AG08396 (cell line): Measurements from ENCODE around the gene TDRKH.

Experiments used
- DNase-seq: peaks from one replicate; pipeline ENCODE4 v3.0.0; 2012; ENCODE audit warnings: low spot score, mixed read lengths

Gene TDRKH

DNA sequence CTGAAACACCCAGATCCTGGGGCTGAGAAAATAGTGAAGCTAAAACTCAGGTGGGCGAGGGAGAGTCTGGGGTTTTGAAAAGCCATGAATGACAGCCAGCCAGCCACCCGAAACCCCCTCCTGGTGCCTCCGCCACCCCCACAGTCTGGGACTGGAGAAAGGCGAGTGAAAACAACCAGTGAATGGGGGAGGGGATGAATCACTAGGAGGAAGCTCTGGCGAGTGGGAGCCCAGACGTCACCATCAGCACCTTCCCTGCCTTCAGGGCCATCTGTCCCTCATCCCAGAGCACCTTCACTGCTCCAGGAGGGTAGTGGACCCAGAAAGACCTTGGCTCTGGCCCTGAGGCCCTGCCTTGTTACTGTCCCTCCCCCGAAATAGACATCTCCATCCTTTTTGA, 32.1 kb upstream of the TDRKH start:
- no peak for DNase-seq

DNA sequence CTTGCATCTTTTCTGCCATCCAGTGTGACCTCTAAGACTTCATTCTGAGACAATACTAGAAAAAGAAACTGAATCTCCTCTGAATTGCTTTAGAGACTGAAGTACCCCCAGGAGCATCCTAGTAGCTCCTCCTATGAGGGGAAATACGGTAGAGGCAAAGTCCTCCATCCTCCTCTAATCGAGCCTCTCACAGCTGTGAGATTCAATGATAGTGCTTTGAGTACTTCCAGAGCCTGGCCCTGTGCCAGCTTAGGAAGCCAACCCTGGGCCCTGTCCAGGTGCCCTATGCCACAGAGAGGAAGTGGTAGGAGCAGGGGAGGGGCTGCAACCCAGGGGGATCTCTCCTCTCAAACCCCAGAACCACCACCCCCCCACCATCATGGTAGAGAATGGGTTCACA, 30.6 kb upstream of the TDRKH start:
- no peak for DNase-seq

DNA sequence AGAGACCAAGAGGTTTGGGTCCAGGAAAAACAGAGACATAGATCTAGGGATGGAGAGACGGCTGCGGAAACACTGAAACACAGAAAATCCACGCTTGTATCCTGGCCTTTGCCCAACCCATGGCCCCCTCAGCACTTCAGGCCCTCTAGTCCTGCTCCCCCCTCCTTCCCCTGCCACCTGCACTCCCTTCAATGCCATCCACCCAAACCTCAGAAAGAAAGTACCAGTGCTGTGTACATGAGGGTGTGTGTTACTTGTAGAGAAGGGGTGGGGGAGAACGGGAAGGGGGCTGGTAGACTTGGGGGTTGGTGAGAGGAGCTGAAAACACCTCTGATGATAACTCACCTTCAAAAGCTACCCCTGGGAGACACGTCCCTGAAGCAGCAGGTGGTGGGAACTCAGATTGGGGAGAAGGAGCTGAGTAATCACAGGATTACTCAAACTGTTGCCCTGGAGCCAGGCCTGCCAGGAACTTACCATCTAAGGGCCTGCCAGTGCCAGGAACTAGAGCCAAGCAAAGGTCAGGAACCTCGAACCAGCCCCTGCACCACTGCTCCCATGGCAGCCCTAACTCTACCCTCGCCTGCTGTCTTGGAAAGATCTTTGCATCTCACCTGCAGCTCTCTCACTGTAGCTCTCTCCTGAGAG, 29.8 kb upstream of the TDRKH start:
- no peak for DNase-seq

DNA sequence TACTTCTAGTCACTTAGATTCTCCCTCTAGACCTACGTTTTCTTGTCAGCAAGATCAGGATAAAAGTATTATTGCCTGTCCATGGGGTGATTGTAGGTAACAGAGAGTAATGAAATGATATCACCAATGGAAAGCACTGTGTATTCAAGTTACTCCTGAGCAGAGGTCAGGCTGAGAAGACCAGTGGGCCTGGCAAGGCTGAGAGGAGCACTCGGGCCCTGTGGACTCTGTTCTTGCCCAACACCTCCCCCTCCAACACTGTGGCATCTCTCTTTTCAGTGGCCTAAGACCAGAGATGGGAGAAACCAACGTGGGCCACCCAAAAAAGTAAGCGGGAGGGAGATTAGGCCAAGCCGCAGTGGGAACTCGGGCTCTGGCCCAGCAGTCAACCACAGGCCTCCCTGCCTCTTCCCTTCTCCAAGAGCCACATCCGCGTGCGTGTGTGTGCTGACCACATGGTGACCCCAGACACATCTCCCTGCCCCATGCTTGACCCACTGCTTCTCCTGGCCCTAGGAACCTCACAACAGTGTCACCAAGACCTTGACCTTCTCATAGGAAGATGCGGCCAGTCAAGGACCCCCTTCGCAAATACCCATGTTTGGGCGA, 29.0 kb upstream of the TDRKH start:
- no peak for DNase-seq

DNA sequence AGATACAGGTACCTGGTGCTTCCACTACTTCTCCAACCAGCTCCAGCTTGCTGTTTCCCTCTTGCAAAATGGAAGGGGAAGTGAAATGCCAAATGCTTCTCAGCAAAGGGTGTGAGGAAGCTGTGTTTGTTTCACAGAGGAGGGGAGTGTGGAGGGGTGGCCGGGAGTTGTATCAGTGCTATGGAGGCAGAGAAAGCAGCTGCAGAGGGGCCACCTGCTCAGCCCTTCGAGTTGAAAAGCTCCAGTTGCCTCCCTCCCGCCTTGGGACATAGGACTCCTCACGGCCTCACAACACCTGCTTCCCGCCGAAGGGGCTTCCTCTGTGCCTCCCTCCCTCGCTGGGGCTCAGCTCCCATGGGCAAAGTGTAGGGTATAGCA, 27.0 kb upstream of the TDRKH start:
- DNase-seq, result no peak

DNA sequence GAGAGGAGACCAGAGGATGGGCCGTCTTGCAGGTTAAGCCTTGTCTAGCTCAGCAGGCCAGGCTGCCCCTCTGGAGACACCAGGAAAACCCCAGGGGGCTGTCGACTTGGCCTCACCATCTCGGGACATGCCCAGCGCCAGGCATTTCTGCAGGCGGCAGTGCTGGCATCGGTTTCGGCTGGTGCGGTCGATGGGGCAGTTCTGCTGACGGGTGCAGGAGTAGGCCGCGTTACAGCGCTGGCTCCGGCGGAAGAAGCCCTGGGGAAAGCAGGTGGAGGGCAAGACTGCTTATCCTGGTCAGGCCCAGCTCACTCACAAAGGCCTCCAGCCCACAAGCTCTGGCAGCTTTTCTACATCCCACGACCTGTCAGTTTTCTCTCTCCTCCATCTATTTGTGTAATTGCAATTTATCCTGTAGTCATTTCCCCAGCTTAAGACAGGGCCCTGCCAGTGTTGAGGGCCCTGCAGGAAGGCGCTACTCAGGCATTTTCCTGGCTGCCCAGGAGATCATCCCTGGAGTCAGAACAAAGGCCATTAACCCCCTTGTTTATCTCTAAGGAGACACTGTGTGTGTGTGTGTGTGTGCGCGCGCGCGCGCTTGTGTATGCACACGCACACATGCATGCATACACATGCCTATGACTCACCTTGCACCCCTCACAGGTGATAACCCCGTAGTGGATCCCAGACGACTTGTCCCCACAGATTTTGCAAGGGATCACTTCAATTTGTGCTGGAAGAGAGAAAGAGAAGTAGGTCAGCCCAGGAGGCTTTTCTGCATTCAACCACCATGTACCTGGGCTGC, 26.4 kb upstream of the TDRKH start:
- DNase-seq, result no peak

DNA sequence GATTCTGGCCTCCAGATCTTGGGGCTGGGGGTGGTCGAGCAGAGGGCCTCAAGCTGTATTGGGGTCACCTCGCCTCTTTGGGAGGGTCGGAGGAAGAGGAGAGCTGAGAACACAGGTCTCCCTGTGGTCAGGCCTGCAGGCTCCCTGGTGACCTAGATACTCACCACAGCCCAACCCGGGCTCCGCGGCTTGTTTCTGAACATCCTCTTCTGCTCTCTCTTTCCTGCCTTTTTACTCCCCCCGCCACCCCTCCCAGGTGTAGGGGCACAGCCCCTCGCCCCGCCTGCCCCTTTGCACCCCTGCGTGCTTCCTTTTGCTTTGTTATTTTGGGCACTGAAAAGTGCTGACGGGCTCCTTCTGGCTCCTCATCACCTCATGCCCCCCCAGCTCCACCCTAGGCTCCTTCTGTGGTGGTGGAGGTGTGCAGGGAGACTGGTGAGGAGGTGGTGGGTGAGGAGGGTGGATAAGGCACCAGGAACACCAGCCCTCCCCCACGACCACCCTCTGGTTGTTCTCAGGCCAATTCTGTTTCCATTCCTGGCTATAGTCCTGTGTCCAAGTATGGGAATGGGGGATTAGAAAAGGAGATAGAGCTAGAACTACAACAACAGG, 25.5 kb upstream of the TDRKH start:
- no peak for DNase-seq

DNA sequence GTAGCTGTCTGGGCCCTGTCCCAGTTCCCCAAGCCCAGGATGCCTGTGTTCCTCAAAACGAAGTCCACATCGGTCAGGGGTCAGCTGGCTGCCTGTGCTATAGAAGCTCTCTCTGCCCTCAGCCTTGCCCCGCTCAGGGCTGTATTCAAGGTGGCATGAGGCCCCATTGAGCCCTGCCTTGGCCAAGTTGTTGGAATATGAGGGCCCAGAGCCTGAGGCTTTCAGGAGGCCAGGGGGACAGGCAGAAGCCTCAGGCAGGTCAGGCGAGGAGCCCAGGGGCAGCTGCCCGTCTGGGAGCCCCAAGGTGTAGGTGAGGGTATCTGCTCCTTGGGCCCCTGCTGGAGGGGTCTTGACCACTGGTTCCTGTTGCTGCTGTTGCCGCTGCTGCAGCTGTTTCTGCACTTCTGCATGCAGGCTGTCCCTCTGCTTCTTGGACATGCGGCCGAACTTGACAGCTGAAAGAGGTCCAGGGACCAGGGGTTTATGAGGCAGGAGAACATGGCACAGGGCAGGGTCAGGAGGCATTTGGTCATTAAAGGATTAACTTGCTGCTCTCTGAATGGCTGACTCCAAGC, 24.8 kb upstream of the TDRKH start:
- DNase-seq, result no peak

DNA sequence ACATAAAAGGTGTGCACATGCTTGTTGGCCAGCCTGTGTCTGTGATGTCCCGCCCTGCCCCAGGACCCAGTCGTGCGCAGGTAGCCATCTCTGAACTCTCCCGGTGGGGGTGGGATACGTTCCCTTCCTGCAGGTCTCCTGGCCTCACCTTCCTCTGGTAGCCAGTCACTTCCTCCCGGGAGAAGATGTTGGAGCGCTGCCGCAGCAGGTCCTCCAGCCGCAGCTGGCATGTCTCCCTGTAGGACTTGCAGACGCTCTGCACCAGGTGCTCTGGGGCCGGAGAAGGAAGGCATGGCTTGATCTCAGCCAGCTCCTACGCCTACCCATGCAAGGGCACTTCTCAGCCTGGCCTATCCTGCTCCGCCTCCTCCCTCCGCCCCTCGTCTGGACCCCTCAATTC, 24.1 kb upstream of the TDRKH start:
- no peak for DNase-seq

DNA sequence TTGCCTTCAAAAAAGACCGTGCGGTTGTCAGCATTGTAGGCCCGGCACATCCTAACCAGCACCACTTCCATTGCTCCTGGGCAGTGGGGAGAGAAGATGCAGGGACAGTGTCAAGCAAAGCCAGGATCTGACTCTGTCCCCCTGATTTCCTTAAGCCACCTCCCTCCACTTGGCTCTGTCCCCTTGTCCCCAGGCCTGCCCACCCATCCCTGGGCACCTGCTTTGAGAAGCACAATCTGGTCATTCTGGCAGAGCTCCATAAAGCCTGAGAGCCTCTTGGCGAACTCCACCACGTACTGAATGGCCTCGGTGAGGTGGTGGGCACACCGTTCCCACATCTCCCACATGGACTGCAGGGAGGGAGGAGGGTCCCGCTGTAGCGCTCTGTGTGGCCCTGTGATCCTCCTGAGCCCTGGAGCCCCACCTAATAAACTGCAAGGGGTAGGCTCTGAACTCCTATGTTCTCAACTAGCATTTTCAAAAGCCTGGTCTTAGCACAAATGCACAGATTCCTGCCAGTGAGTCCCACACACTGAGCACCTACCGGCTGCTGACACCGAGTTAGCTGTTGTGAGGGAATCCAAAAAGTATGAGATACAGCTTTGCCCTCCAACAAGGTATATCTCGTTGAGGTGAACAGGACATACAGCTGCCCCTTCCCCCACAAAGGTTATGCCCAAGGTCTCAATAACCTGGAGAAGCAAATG, 23.1 kb upstream of the TDRKH start:
- DNase-seq, result no peak

DNA sequence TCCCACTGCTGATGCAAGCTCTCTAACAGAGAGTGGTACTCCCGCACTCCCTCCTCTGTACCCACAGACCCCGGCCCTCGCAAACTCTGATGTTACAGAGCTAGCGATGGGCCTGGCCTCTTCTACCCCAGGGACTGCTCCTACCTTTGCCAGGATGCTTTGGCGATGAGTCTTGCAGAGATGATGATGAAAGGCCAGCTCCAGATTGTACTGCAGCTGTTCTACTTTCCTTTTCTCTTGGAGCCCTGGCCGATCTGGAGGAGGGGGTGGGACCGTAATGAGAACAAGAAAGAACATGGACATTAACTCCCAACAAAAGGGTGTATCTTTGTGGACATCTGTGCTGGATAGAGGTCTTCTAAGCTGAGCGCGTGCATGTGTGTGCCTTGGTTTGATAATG, 20.9 kb upstream of the TDRKH start:
- DNase-seq, result no peak

DNA sequence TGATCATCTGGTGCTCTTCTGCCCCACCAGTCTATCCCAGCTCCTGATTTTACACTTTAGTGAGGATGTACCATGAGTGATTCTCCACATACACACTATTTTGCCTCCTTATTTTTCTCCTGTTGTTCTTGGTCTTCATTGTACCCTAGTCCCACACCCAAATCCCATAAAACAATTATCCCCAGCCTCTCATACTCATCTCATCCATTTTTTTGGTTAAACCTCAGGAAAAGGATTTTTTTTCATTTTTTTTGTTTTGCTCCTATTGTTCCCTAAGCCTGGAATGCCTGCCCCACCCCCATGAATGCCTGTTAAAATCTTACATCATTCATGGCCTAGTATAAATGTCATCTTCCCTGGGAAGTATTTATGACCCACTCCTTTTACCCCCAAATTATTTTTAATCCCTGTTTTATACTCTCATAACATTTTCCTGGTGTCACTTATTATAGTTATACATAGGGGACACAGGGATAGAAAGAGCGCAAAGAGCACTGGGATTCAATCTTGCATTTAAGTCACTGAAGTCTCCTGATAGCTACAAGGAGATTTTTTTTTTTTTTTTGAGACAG, 19.8 kb upstream of the TDRKH start:
- no peak for DNase-seq

DNA sequence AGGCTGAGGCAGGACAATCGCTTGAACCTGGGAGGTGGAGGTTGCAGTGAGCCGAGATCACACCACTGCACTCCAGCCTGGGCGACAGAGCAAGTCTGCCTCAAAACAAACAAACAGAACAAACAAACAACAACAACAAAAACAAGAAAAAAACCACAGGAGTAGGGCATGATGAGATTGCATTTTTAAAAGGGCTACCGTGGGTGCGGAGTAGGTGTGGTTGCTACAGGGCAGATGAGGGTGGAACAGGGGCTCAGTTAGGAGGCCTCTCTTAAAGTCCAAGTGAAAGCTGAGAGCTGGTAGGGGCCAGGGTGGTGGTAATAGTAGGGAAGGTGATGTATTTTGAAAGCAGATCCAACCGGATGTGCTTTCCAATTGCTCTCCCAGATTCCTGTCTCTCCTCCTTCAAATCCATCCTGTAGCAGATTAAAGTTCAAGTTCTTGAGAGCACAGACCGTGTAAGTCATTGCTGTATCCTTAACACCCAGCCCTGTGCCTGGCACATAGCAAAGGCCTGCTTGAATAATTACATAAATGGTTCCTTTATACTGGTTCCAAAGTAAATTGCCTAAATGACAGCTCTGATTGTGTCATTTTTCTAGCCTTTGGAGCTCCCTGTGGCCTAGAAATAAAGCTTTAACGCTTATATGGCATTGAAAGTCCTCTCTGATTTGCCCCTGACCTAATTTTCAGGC, 19.1 kb upstream of the TDRKH start:
- no peak for DNase-seq

DNA sequence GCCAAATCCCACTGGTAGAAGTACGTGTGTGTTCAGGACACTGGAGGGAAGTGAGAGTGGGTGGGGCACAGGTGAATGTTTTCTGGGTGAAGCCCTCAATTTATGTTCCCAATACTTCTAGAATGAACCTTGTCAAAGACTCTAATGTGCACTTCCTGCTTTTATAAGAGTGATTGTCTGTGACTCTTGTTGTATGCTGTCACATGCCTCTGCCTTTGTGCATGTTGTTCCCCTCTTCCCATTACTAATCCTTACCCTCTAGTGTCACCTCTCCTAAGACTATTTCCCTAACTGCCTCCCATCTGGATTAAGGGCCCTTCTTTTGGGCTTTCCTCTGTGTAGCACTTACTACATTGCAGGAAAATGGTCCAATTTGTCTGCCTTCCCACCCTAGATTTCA, 17.5 kb upstream of the TDRKH start:
- DNase-seq, result no peak

DNA sequence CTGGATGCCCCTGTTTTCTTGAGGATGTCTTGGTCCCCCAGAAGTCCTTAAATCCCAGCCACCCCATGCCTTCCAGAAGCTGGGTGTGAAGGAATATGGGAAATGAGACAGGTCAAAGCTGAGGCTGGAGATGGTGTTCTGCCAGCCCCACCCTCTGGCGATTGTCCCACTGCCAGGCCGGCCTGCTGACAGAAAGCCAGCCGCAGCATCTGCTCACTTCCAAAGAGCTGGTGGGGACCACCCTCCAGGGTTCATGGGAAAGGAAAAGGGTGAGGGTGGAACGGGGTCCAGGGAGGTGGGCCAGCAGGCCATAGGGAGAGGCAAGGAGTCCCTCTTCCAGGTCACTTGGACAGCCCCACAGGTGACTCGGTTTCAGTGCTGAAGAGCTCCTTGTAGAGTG, 16.8 kb upstream of the TDRKH start:
- DNase-seq, result no peak

DNA sequence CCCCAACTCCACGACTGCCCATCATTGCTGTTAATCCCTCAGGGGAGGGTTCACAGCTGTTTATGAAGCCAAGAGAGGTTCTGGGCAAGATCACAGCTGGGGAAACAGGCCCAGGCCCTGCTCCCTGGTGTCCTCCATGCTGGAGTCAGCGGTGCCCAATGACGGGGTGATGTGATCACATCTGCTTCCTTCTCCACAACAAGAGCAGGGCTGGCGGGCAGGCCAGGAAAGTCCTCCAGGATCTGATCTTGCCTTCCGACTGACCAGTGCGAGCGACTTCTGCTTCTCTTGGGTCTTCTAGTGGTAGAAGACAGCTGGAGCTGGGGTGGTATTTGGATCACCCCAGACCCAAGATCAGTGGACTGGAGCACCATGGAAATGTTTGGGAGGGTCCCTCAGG, 15.9 kb upstream of the TDRKH start:
- DNase-seq, result no peak

DNA sequence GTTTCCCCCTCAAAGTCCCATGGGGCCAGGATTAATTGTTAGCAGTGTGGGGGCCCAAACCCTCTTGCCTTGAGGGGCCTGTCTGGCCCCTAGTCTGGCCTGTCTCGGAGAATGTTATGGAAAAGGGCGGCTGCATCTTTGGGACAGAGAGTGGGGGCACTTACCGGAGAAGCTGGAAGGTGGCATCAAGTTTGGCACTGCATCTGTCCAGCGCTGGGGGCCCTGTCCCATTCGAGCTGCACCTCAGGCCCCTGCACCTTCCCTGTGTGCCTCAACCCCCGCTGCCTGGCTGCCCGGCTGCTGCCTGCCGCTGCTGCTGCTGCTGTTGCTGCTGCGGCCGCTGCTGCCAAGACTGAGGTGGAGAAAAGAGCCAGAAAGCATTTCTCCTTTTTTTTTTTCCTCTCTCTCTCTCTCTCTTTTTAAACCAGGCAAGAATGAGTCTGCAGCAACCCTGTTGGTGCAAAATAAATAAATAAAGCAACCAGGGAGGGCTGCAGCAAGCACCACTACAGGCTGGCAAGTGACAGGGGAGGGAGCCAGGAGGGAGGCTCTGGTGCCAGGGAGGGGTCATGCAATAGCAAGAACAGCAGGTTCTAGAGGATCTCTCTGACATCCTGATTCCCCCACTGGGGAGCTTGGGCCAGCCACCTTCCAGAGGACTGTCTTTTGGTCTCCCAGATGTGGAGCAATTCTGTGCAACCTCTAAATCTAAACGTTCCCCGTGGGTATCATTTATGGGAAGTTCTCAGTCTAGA, 14.9 kb upstream of the TDRKH start, which contains the start of gene LINGO4:
TSS of gene LINGO4 (minus strand) at position 354 of the 755 bp plus-strand sequence. CDS start 2,715 bp downstream, outside the sequence.
- no peak for DNase-seq

DNA sequence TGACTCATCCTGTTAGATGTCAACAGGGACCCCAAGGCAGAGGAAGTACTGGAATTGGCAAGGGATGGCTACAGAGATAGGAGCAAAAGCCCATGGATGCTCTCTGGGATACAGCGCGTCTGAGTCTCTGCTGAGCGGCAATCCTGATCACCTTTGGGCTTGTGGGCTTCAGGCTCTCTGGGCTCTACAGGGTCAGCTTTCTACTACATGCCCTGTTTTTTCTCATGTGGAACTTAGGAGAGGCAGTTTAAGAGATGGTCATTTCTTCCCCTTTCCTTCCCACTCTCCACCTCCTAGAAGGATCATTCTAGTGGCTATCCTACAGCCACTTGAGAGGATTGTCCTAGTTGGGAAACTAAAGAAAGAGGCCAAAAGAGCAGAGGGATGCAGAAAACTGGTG, 13.6 kb upstream of the TDRKH start:
- DNase-seq, result no peak

DNA sequence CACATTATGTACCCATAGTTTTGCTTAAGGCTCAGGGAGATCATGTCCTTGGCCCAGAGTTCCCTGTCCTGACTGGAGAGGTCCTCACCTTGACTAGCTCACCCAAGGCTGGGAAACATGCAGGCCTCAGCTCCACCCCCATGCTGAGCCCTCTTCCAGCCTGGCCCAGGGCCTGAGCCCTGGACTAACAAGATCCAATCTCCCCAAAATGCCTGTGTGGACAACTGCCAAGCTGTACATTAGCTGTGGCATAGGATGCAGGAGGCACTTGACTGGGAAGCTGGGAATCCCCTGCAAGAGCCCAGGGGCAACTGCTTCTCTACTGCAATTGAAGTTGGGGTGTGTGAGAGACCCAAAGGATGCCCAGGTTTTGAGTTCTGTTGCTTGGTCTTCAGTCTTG, 12.9 kb upstream of the TDRKH start:
- no peak for DNase-seq

DNA sequence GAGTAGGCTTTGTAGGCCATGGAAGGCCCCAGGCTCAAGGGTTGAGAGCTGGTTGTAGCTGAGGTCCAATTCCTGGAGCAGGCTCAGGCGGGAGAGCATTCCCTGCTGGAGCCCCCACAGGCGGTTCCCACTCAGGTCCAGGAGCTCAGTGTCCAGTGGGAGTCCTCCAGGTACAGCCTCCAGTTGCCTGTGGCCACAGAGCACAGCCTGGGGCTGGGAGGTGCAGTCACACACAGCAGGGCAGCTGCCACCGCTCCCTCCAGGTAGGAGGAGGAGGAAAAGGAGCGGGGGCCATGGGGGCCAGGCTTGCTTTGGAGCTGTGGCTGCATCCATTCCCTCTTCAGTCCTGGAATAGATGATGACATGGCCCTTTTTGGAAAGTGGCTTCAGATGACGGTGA, 12.1 kb upstream of the TDRKH start:
- no peak for DNase-seq
